ENCODE results near the gene ZNF567. TPM values are rescaled to one million over a fixed set of nuclear protein-coding genes. Genes with fewer than 3 reads are reported as not detected.

ZNF567 gene
- 10 to 100 TPM in 2 of 3 donors, 1 to 10 TPM in 1; 5.6 to 11.8 (median 10.5) TPM for total RNA-seq
- total RNA-seq (2013) = 22.5 TPM

GRCh38 chr19:36687214-36688056 is at the start of gene ZNF567:
TSS of gene ZNF567 (plus strand) at chr19:36687612. CDS start at chr19:36694868, 7,256 bp downstream.
- Mint-ChIP-seq H3K36me3 (peaks cover 29% of the 10 kb centered on the region), H3K4me3 (peak within 1 kb of the TSS; percentile 98), H3K9me3 (peaks cover 0 to 2% of the 10 kb centered on the region in 2 donors), H3K27me3 (ENCODE audit: low read depth in 2 of 2) (no peaks in the 10 kb centered on the region), H3K4me1 (peaks cover 28 to 39% of the 10 kb centered on the region in 2 donors), H3K27ac (peak within 1 kb of the TSS; percentile 93 to 99)
- peak within 1 kb of the TSS; percentile 90 for H3K4me3 ChIP-seq (ENCODE audit: low read length)
- peak; percentile 91 to 96 (median 95) for ATAC-seq
- intact Hi-C loops (cut with micrococcal nuclease) = loop anchor here (2.0 to 10.0 kb wide), 5 partner anchors 21 to 313 kb away; partner anchors contain the start of genes ZFP14, ZNF382, ZNF461 and ZNF566
- H3K27ac ChIP-seq (ENCODE audit: low read length) = peak within 1 kb of the TSS; percentile 80
- peaks cover 18% of the 10 kb centered on the region for H3K4me1 ChIP-seq (ENCODE audit: control insufficient read depth, insufficient read depth, low read length)
- WGBS (ENCODE audit: insufficient coverage) = under 1% methylated on average over 69 of the region's 69 CpGs
- H3K9me3 ChIP-seq (ENCODE audit: control insufficient read depth, insufficient read depth, low read length) = no peaks in the 10 kb centered on the region
- peak; percentile 92 to 98 for DNase-seq
- H3K27me3 ChIP-seq (ENCODE audit: control insufficient read depth, insufficient read depth, low read length) = no peaks in the 10 kb centered on the region
- TF ChIP-seq CTCF (IDR thresholded peaks at IDR 0.05) = no peak
- peaks cover 21% of the 10 kb centered on the region for H3K36me3 ChIP-seq (ENCODE audit: control insufficient read depth, insufficient read depth, low read length)

- H3K27me3 ChIP-seq (ENCODE audit: control insufficient read depth, insufficient read depth, low read length) = no peaks in the 10 kb centered on the region
- H3K4me3 Mint-ChIP-seq = no peak overlapping the region
- ATAC-seq (no peak), DNase-seq (peak in 1 of 2 donors; percentile 1)
- peaks cover 60% of the 10 kb centered on the region for H3K36me3 Mint-ChIP-seq
- H3K27ac ChIP-seq (ENCODE audit: low read length) = no peak overlapping the region
- 100% methylated on average over 2 of the region's 5 CpGs for WGBS (ENCODE audit: insufficient coverage)
- intact Hi-C loops (cut with micrococcal nuclease) = no loop called here
- H3K36me3 ChIP-seq (ENCODE audit: control insufficient read depth, insufficient read depth, low read length) = peaks cover 15% of the 10 kb centered on the region
- H3K9me3 Mint-ChIP-seq = peaks cover 13 to 37% of the 10 kb centered on the region in 2 donors
- no peaks in the 10 kb centered on the region for H3K27me3 Mint-ChIP-seq (ENCODE audit: low read depth in 2 of 2)
- peaks cover 72% of the 10 kb centered on the region for H3K9me3 ChIP-seq (ENCODE audit: control insufficient read depth, insufficient read depth, low read length)
- H3K4me1 Mint-ChIP-seq = no peaks in the 10 kb centered on the region
- H3K4me3 ChIP-seq (ENCODE audit: low read length) = no peak overlapping the region
- TF ChIP-seq CTCF (IDR thresholded peaks at IDR 0.05) = no peak
- no peaks in the 10 kb centered on the region for H3K4me1 ChIP-seq (ENCODE audit: control insufficient read depth, insufficient read depth, low read length)
- no peak overlapping the region for H3K27ac Mint-ChIP-seq
These were observed 48.4 kb upstream of the ZNF567 start for GRCh38 chr19:36638862-36639510.

- Histone ChIP-seq H3K27me3 (ENCODE audit: control insufficient read depth, insufficient read depth, low read length) (no peaks in the 10 kb centered on the region), H3K27ac (ENCODE audit: low read length) (no peak overlapping the region), H3K36me3 (ENCODE audit: control insufficient read depth, insufficient read depth, low read length) (peaks cover 30% of the 10 kb centered on the region), H3K9me3 (ENCODE audit: control insufficient read depth, insufficient read depth, low read length) (peaks cover 67% of the 10 kb centered on the region), H3K4me1 (ENCODE audit: control insufficient read depth, insufficient read depth, low read length) (no peaks in the 10 kb centered on the region), H3K4me3 (ENCODE audit: low read length) (no peak overlapping the region)
- DNase-seq = no peak
- no peaks in the 10 kb centered on the region for H3K4me1 Mint-ChIP-seq
- peaks cover 52% of the 10 kb centered on the region for H3K36me3 Mint-ChIP-seq
- WGBS (ENCODE audit: insufficient coverage) = no CpG with 5 or more reads among the region's 2 CpGs
- H3K4me3 Mint-ChIP-seq = no peak overlapping the region
- H3K9me3 Mint-ChIP-seq = peaks cover 7 to 15% of the 10 kb centered on the region in 2 donors
- H3K27ac Mint-ChIP-seq = no peak overlapping the region
- TF ChIP-seq CTCF (IDR thresholded peaks at IDR 0.05) = no peak
- no peaks in the 10 kb centered on the region for H3K27me3 Mint-ChIP-seq (ENCODE audit: low read depth in 2 of 2)
- ATAC-seq = no peak
- intact Hi-C loops (cut with micrococcal nuclease) = no loop called here
These were observed 40.7 kb upstream of the ZNF567 start for GRCh38 chr19:36646746-36647145.

All from natural killer cell (primary cell).